ENCODE results near the gene ZNF500. TPM values are rescaled to one million over a fixed set of nuclear protein-coding genes. Genes with fewer than 3 reads are reported as not detected.

The ZNF500 gene
- total and polyA plus RNA-seq, 2 of the 4 experiments (the other 2 are of a cell fraction) = 4.5 to 5.9 TPM

GRCh38 chr16:4709481-4709880 lies 57.5 kb downstream of the ZNF500 start:
- Histone ChIP-seq H3K4me3 (ENCODE audit: insufficient read depth, low read depth, low read length) (no peak overlapping the region), H2BK15ac (ENCODE audit: low read depth, low read length) (no peak overlapping the region), H3K79me1 (ENCODE audit: low read depth in 1 of 2, low read length in 2 of 2) (peaks cover 3 to 26% of the 10 kb centered on the region in 2 experiments; a peak in 2 of 4 replicates), H4K5ac (ENCODE audit: low read depth, low read length) (no peak overlapping the region), H4K8ac (ENCODE audit: low read depth in 2 of 2, low read length in 2 of 2) (no peak overlapping the region), H3K36me3 (ENCODE audit: control insufficient read depth, insufficient read depth, low read length) (peaks cover 34% of the 10 kb centered on the region), H3K4ac (ENCODE audit: low read depth, low read length) (no peak overlapping the region), H3K4me1 (ENCODE audit: control insufficient read depth, insufficient read depth, low read length) (no peaks in the 10 kb centered on the region), H3K27ac (ENCODE audit: insufficient read depth, low read length) (peak overlapping the region; percentile 29; the same call in 1 of the 2 replicates), H3K18ac (ENCODE audit: low read depth, low read length) (no peak overlapping the region), H3K14ac (replicated peaks; ENCODE audit: low read depth, low read length) (no peak overlapping the region), H2AFZ (replicated peaks; ENCODE audit: low read length, poor library complexity) (no peak overlapping the region), H4K91ac (ENCODE audit: insufficient read depth, low read depth, low read length) (no peak overlapping the region), H2BK5ac (ENCODE audit: low read depth, low read length, poor library complexity, severe bottlenecking) (peak overlapping the region; percentile 36), H3K9ac (ENCODE audit: low read depth, low read length) (no peak overlapping the region), H4K20me1 (ENCODE audit: insufficient read depth, low read length) (peaks cover 10% of the 10 kb centered on the region; the same call in 1 of the 2 replicates), H2AK5ac (ENCODE audit: low read depth, low read length) (no peak overlapping the region), H2BK20ac (ENCODE audit: low read depth, low read length) (no peak overlapping the region), H3K23ac (ENCODE audit: low read depth, low read length) (no peak overlapping the region), H3K56ac (ENCODE audit: extremely low read depth, insufficient read depth, low read length) (no peak overlapping the region), H3K9me3 (ENCODE audit: control insufficient read depth, insufficient read depth, low read length) (no peaks in the 10 kb centered on the region), H2BK120ac (ENCODE audit: low read depth, low read length) (no peak overlapping the region), H3K4me2 (ENCODE audit: low read depth, low read length) (no peak overlapping the region), H2AK9ac (replicated peaks; ENCODE audit: low read depth, low read length, poor library complexity) (no peak overlapping the region), H3K9me1 (ENCODE audit: insufficient read depth, low read length) (peaks cover 3% of the 10 kb centered on the region; the same call in 1 of the 2 replicates), H3K27me3 (ENCODE audit: control insufficient read depth, insufficient read depth, low read length) (no peaks in the 10 kb centered on the region)
- in situ Hi-C loops (cut with MboI; ENCODE audit: low sequenced_read_pairs) = no loop called here
- no TSS peak for BruUV-seq (replicated peaks)
- ATAC-seq (ENCODE audit: low read depth) = peak; percentile 93
- dilution Hi-C loops (cut with HindIII; ENCODE audit: low sequenced_read_pairs, unreplicated experiment) = no loop called here
- ChIA-PET CTCF (no interaction called here), POLR2A (ENCODE audit: unreplicated experiment) (no interaction called here)
- intact Hi-C loops (cut with micrococcal nuclease) = no loop called here
- peak; percentile 84 for DNase-seq
- WGBS, 2 experiments (ENCODE audit: extremely low coverage in 2 of 2, insufficient read length in 1 of 2) = no CpG with 5 or more reads among the region's 4 CpGs
- TF ChIP-seq POLR2A (IDR thresholded peaks at IDR 0.05; ENCODE audit: low read depth, low read length) (no peak), FOS (IDR thresholded peaks at IDR 0.05; ENCODE audit: low read depth, low read length) (peak; percentile 55), RFX5 (IDR thresholded peaks at IDR 0.05; ENCODE audit: low read depth, low read length) (no peak)
